GM12878 (cell line): ENCODE measurements around the gene C16orf78. TPM values are rescaled to one million over a fixed set of nuclear protein-coding genes. Genes with fewer than 3 reads are reported as not detected.

Experiments
- ATAC-seq: fragments of 200-7000 bp; cut with Tn5 transposase; 3 replicates; pipeline ENCODE4 v1.9.1; 2020; ENCODE audit warnings: mild to moderate bottlenecking, moderate library complexity
- BruUV-seq: library from RNA; stranded (reverse); fragments of 400-500 nt; replicated peaks from 2 replicates; lab custom pipeline; 2021; lab: Mats Ljungman, UMichigan
- CTCF ChIA-PET: fragments of 300-600 bp; sonication (Branson Sonifier 250); formaldehyde crosslinking; extraction: SDS; loops from one replicate; lab custom pipeline; 2021; ENCODE audit warnings: inconsistent platforms; lab: Yijun Ruan, JAX
- POLR2A ChIA-PET: fragments of 350-600 bp; formaldehyde crosslinking; extraction: SDS; loops from one replicate; lab custom pipeline; 2021; ENCODE audit warnings: inconsistent platforms; lab: Charles Lee
- RAD21 ChIA-PET: fragments of 300-600 bp; sonication (Branson Sonifier 250); formaldehyde crosslinking; loops from one replicate; lab custom pipeline; 2023; ENCODE audit warnings: antibody characterized with exemption; ENCODE audit not compliant: unreplicated experiment; lab: Charles Lee
- SMC1A ChIA-PET: fragments of 300-600 bp; sonication (Branson Sonifier 250); formaldehyde crosslinking; loops from one replicate; lab custom pipeline; 2023; ENCODE audit not compliant: unreplicated experiment, uncharacterized antibody; lab: Charles Lee
- DNase-seq: peaks from one replicate; pipeline ENCODE4 v3.0.0-alpha.2; 2011; ENCODE audit warnings: low read depth, low spot score
- FAIRE-seq: peaks from 3 replicates; lab custom pipeline; 2011; peaks lifted over from hg19 to GRCh38; lab: Jason Lieb, UNC
- H2AFZ ChIP-seq: 2 replicates; pipeline ENCODE4 v1.6.0; 2011; ENCODE audit warnings: low read depth, low read length, control low read depth; ENCODE audit not compliant: control insufficient read depth
- H3K27ac ChIP-seq: 2 replicates; pipeline ENCODE4 v1.5.1; 2011; ENCODE audit warnings: control low read depth; ENCODE audit not compliant: control insufficient read depth, insufficient read depth
- H3K27me3 ChIP-seq, 2 experiments: replicated peaks in 1 of 2; 2 replicates each; pipeline versions ENCODE4 v1.6.0 to v1.6.1; 2011; ENCODE audit warnings: low read length in 1 of 2; ENCODE audit not compliant: control insufficient read depth in 2 of 2, insufficient read depth in 2 of 2
- H3K36me3 ChIP-seq, 2 experiments: 2 replicates each; pipeline ENCODE4 v1.5.1; 2011; ENCODE audit warnings: low read length in 1 of 2; ENCODE audit not compliant: control insufficient read depth in 2 of 2, insufficient read depth in 2 of 2
- H3K4me1 ChIP-seq: 2 replicates; pipeline ENCODE4 v1.6.1; 2011; ENCODE audit warnings: mild to moderate bottlenecking, low read length, moderate library complexity, mixed read lengths; ENCODE audit not compliant: control insufficient read depth, insufficient read depth
- H3K4me2 ChIP-seq: 2 replicates; pipeline ENCODE4 v1.6.0; 2011; ENCODE audit warnings: control low read depth; ENCODE audit not compliant: control insufficient read depth, insufficient read depth
- H3K4me3 ChIP-seq: fragments of 200-600 bp; sonication (generic); 2 replicates; pipeline ENCODE4 v1.5.1; 2016
- H3K79me2 ChIP-seq: 2 replicates; pipeline ENCODE4 v1.6.0; 2011; ENCODE audit warnings: low read length; ENCODE audit not compliant: control insufficient read depth, insufficient read depth
- H3K9ac ChIP-seq: 2 replicates; pipeline ENCODE4 v1.8.0; 2011; ENCODE audit warnings: low read length, control low read depth, mixed read lengths; ENCODE audit not compliant: control insufficient read depth, insufficient read depth
- H3K9me3 ChIP-seq: replicated peaks from 3 replicates; pipeline ENCODE4 v1.5.1; 2011; ENCODE audit warnings: mild to moderate bottlenecking, low read length; ENCODE audit not compliant: control insufficient read depth, insufficient read depth
- H4K20me1 ChIP-seq: 2 replicates; pipeline ENCODE4 v1.6.0; 2011; ENCODE audit not compliant: control insufficient read depth, insufficient read depth
- BACH1 ChIP-seq: fragments of 450-650 bp; IDR thresholded peaks from 2 replicates; pipeline ENCODE4 v1.6.1; 2017; ENCODE audit warnings: mild to moderate bottlenecking, borderline replicate concordance
- BCLAF1 ChIP-seq: fragments of 450-650 bp; IDR thresholded peaks from 2 replicates; pipeline ENCODE4 v1.6.1; 2017; ENCODE audit warnings: antibody characterized with exemption, mild to moderate bottlenecking, moderate library complexity
- BHLHE40 ChIP-seq, 2 experiments: fragments of 450-650 bp in 1 of 2; IDR thresholded peaks; 2 replicates each; pipeline ENCODE4 v1.6.1; 2011 to 2017; ENCODE audit warnings: low read depth in 2 of 2, borderline replicate concordance in 1 of 2, improper control_type of control experiment in 1 of 2, low read length in 1 of 2, mild to moderate bottlenecking in 1 of 2
- CHD1 ChIP-seq: IDR thresholded peaks from 2 replicates; pipeline ENCODE4 v1.6.1; 2012; ENCODE audit warnings: low read depth, low read length, improper control_type of control experiment
- CTCF ChIP-seq, 3 experiments: IDR thresholded peaks in 2 of 3; conservative IDR thresholded peaks in 1 of 3; 2 replicates each; pipeline ENCODE4 v1.5.1; 2011; ENCODE audit warnings: low read depth in 3 of 3, low read length in 3 of 3, mild to moderate bottlenecking in 3 of 3, control low read depth in 2 of 3, moderate library complexity in 2 of 3, inconsistent platforms in 1 of 3, mixed read lengths in 1 of 3; ENCODE audit not compliant: control insufficient read depth in 2 of 3, insufficient read depth in 1 of 3; ENCODE audit errors: extremely low read depth in 1 of 3
- DPF2 ChIP-seq: fragments of 450-650 bp; IDR thresholded peaks from 2 replicates; pipeline ENCODE4 v1.6.1; 2017; ENCODE audit warnings: mild to moderate bottlenecking
- E4F1 ChIP-seq: fragments of 450-650 bp; IDR thresholded peaks from 2 replicates; pipeline ENCODE4 v1.6.1; 2018; ENCODE audit warnings: borderline replicate concordance, mild to moderate bottlenecking; ENCODE audit not compliant: partially characterized antibody
- EP300 ChIP-seq, 2 experiments: fragments of 150-350 bp in 1 of 2; IDR thresholded peaks; 2 replicates each; pipeline ENCODE4 v1.6.1; 2011 to 2012; ENCODE audit warnings: low read depth in 2 of 2, low read length in 2 of 2, borderline replicate concordance in 1 of 2, improper control_type of control experiment in 1 of 2, inconsistent platforms in 1 of 2; ENCODE audit not compliant: control insufficient read depth in 1 of 2
- HDAC6 ChIP-seq: fragments of 200-600 bp; sonication (generic); IDR thresholded peaks from one replicate; pipeline ENCODE4 v1.8.0; 2017; ENCODE audit warnings: antibody characterized with exemption; ENCODE audit not compliant: unreplicated experiment
- JUNB ChIP-seq: IDR thresholded peaks from 2 replicates; pipeline ENCODE4 v1.6.1; 2016; ENCODE audit warnings: antibody characterized with exemption, mild to moderate bottlenecking
- NFYA ChIP-seq: IDR thresholded peaks from 2 replicates; pipeline ENCODE4 v1.6.1; 2011; ENCODE audit warnings: low read depth, mild to moderate bottlenecking, low read length, improper control_type of control experiment, borderline replicate concordance
- POLR2AphosphoS2 ChIP-seq: IDR thresholded peaks from 2 replicates; pipeline ENCODE4 v1.6.1; 2011; ENCODE audit warnings: low read depth, mild to moderate bottlenecking, low read length, improper control_type of control experiment, moderate library complexity
- POLR2AphosphoS5 ChIP-seq: IDR thresholded peaks from 2 replicates; pipeline ENCODE4 v1.6.1; 2011; ENCODE audit warnings: mild to moderate bottlenecking, low read length, inconsistent platforms
- POU2F2 ChIP-seq: IDR thresholded peaks from 3 replicates; pipeline ENCODE4 v1.6.1; 2011; ENCODE audit warnings: low read depth, mild to moderate bottlenecking, low read length, borderline replicate concordance
- SREBF2 ChIP-seq: IDR thresholded peaks from 2 replicates; pipeline ENCODE4 v1.6.1; 2012; ENCODE audit warnings: mild to moderate bottlenecking, low read length
- WRNIP1 ChIP-seq: IDR thresholded peaks from 2 replicates; pipeline ENCODE4 v1.6.1; 2011; ENCODE audit warnings: low read depth, low read length, improper control_type of control experiment, borderline replicate concordance
- WGBS: methylation state at CpG from one replicate; pipeline ENCODE4 v1.1.6; 2016; ENCODE audit warnings: low lambda C conversion rate; ENCODE audit not compliant: insufficient replicate concordance, insufficient coverage; ENCODE audit errors: missing lambda C conversion rate; 5-methylcytosine and 5-hydroxymethylcytosine counted together
- in situ Hi-C: fragments of 300-500 bp; cut with MboI; formaldehyde crosslinking; loops from 9 replicates; pipeline ENCODE4 v1.14.3; 2018; ENCODE audit warnings: mixed read lengths
- intact Hi-C: fragments of 100-400 bp; cut with micrococcal nuclease; formaldehyde crosslinking; loops from one replicate; pipeline ENCODE4 v1.14.2; 2022; ENCODE audit not compliant: unreplicated experiment
- polyA plus RNA-seq, 11 experiments: library from polyadenylated mRNA; depleted of rRNA in 4 of 11; unstranded in 6 of 11; stranded (reverse) in 5 of 11; fragments of >200 nt; fragmentation: Nextera tagmentation in 4 of 11; fragmentation: Illumina TruSeq in 1 of 11; extraction: Ambion mirVana in 4 of 11; extraction: Trizol in 1 of 11; gene quantifications; 1 replicate in 1 of 11; 2 replicates in 10 of 11; pipeline versions ENCODE4 v1.2.1 to v1.2.3, GENCODE V29; 2011 to 2016; ENCODE audit warnings: inconsistent platforms in 2 of 11, missing spikeins in 2 of 11, low read depth in 1 of 11
- total RNA-seq, 4 experiments: library from RNA; depleted of rRNA in 3 of 4; stranded (reverse); fragments of >200 nt in 3 of 4; fragmentation: Illumina TruSeq in 1 of 4; extraction: Trizol in 1 of 4; gene quantifications; 2 replicates each; pipeline versions ENCODE4 v1.2.1 to v1.2.3, GENCODE V29; 2013 to 2021

C16orf78 gene
- total and polyA plus RNA-seq, 10 of the 15 experiments (the other 5 are each of a cell fraction or from before 2014, with no cell fraction given), result not detected

GRCh38 chr16:49405123-49405522, 31.5 kb downstream of the C16orf78 start:
- CTCF ChIA-PET, result interaction anchor here (0.9 kb wide), 1 partner anchor 21 kb away, joined by 3 read pairs; no protein-coding TSS in a partner anchor
- Histone ChIP-seq H3K36me3 (no peaks in the 10 kb centered on the region), H3K4me2 (no peak overlapping the region), H2AFZ (no peak overlapping the region), H3K9me3 (peaks cover 7% of the 10 kb centered on the region; the same call in 2 of the 3 replicates), H3K4me3 (no peak overlapping the region), H3K27ac (no peak overlapping the region), H3K4me1 (peaks cover 12% of the 10 kb centered on the region), H4K20me1 (no peaks in the 10 kb centered on the region), H3K9ac (no peak overlapping the region), H3K27me3 (no peaks in the 10 kb centered on the region), H3K79me2 (no peaks in the 10 kb centered on the region)
- TF ChIP-seq E4F1 (no peak), WRNIP1 (no peak), CHD1 (no peak), BCLAF1 (no peak), SREBF2 (no peak), EP300 (IDR thresholded peaks at IDR 0.05; ENCODE audit: borderline replicate concordance in 1 of 2, control insufficient read depth in 1 of 2, low read depth in 2 of 2, low read length in 2 of 2) (no peak), POLR2AphosphoS2 (no peak), JUNB (no peak), HDAC6 (no peak), CTCF (IDR thresholded peaks at IDR 0.05 in 2 of 3, conservative IDR thresholded peaks at IDR 0.05 in 1 of 3; ENCODE audit: control insufficient read depth in 2 of 3, extremely low read depth in 1 of 3, insufficient read depth in 1 of 3, low read depth in 3 of 3, low read length in 3 of 3) (no peak), POU2F2 (no peak), POLR2AphosphoS5 (no peak), BACH1 (no peak), NFYA (no peak), DPF2 (no peak), BHLHE40 (IDR thresholded peaks at IDR 0.05; ENCODE audit: borderline replicate concordance in 1 of 2, low read depth in 2 of 2, low read length in 1 of 2) (no peak)
- 25% methylated on average over 4 of the region's 4 CpGs for WGBS
- no TSS peak for BruUV-seq
- intact Hi-C loops, result loop anchor here (5.0 kb wide), 1 partner anchor 517 kb away; no protein-coding TSS in a partner anchor
- POLR2A ChIA-PET, result no interaction called here
- DNase-seq (no peak), ATAC-seq (no peak), FAIRE-seq (no peak)
- in situ Hi-C loops, result no loop called here
- SMC1A ChIA-PET, result no interaction called here
- RAD21 ChIA-PET, result no interaction called here
